GM06990 (cell line): Measurements from ENCODE around the gene NEDD4L.

Source experiments
- DNase-seq: peaks from one replicate; pipeline ENCODE4 v3.0.0-alpha.2; 2011; ENCODE audit not compliant: insufficient read length; ENCODE audit errors: extremely low read depth
- H3K27me3 ChIP-seq: replicated peaks from 2 replicates; pipeline ENCODE4 v1.6.0; 2011; ENCODE audit warnings: low read length; ENCODE audit not compliant: control insufficient read depth, insufficient read depth
- H3K36me3 ChIP-seq: 2 replicates; pipeline ENCODE4 v1.5.1; 2011; ENCODE audit warnings: low read length; ENCODE audit not compliant: control insufficient read depth, insufficient read depth
- H3K4me3 ChIP-seq: replicated peaks from 2 replicates; pipeline ENCODE4 v1.5.1; 2011; ENCODE audit warnings: low read depth, mild to moderate bottlenecking, control low read depth, low read length
- TF ChIP-seq, protein P1 (sequence below): IDR thresholded peaks from 2 replicates; pipeline ENCODE4 v1.5.1; 2011; ENCODE audit warnings: low read length, control low read depth, mild to moderate bottlenecking, inconsistent platforms; ENCODE audit not compliant: insufficient read depth, poor library complexity, severe bottlenecking

Gene NEDD4L

DNA sequence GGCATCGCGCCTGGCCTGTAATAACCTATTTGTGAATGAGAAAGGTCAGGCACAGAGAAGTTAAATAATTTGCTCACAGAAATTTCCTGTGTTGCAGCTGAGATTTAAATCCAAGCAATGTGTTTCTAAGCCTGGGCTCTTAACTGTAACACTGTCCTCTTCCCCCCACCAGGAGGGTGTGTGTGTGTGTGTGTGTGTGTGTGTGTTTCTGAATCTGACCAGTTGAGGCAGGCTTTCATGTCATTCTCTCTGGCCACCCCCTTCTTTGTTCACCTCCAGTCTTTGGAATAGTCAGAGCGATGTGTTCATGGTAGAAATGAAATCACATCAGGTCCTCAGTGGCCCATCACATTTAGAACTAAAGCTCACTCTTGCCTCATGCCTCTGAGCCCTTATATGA lies 81.2 kb downstream of the NEDD4L start:
- H3K4me3 ChIP-seq: no peak overlapping the region
- DNase-seq: no peak
- TF ChIP-seq, protein P1, sequence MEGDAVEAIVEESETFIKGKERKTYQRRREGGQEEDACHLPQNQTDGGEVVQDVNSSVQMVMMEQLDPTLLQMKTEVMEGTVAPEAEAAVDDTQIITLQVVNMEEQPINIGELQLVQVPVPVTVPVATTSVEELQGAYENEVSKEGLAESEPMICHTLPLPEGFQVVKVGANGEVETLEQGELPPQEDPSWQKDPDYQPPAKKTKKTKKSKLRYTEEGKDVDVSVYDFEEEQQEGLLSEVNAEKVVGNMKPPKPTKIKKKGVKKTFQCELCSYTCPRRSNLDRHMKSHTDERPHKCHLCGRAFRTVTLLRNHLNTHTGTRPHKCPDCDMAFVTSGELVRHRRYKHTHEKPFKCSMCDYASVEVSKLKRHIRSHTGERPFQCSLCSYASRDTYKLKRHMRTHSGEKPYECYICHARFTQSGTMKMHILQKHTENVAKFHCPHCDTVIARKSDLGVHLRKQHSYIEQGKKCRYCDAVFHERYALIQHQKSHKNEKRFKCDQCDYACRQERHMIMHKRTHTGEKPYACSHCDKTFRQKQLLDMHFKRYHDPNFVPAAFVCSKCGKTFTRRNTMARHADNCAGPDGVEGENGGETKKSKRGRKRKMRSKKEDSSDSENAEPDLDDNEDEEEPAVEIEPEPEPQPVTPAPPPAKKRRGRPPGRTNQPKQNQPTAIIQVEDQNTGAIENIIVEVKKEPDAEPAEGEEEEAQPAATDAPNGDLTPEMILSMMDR: no peak
- H3K36me3 ChIP-seq: no peaks in the 10 kb centered on the region
- H3K27me3 ChIP-seq: no peaks in the 10 kb centered on the region

DNA sequence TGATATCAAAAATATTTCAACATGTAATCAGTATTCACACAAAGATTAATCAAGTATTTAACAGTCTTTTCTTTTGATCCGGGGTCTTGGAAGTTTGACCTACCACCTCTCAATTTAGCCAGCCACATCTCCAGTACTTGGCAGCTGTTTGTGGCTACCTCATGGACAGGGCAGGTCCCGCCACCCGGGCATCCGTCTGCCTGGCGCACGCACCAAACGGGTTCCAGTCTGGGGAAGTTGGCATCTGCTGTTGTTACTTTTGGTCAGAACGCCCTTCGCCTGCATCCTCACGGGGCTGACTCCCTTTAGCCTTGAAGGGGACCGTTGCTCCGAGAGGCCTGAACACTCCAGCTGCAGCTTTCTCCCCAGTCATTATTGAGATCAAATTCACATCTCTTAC lies 81.7 kb downstream of the NEDD4L start:
- TF ChIP-seq, protein P1: no peak
- H3K36me3 ChIP-seq: no peaks in the 10 kb centered on the region
- DNase-seq: no peak
- H3K27me3 ChIP-seq: no peaks in the 10 kb centered on the region
- H3K4me3 ChIP-seq: no peak overlapping the region

DNA sequence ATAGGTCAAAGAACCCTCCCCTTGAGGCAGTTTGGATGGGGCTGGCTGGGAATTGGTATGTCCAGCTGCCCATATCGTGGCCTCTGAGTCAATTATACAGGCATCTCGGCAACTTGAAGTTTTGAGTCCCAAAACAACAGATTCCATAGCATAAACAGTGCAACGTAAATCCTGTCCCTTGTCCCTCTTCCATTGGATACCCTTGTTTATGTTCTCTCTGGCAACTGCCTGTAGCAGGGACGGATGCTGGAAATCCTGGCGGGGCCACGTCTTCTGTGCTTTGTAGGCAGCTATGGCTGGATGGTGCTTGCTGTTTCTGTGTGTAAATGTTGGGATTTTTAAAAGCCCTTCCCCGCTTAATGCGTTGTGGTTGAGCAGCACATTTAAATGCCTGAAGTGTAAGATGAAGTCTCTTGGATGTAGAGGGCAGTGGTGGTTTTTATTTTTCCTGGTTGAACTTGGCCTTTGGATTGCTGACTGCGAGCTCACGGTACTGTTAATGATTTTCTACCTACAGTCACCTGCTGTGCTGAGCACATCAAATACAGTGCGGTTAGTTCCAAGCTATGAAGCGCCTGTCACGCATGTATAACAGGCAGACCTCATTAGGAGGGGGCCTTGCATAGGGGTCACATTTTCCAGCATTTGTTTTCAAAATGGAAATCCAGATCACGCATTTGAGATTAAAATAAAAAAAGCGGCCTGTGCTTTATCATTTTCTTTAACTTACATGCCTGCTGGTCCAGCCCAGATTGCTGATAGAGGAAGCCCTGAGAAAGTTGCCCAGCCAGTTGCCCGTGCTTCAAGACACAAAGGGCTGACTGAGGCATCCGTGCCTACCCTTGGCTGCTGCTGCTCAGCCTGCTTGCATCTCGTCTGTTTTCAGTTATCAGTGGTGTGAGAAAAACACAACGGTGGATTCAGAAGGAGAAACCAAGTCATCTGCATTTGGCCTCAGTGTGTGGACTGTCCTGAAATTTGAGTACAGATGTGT lies 84.7 kb downstream of the NEDD4L start:
- DNase-seq: no peak
- Histone ChIP-seq H3K36me3 (no peaks in the 10 kb centered on the region), H3K4me3 (no peak overlapping the region), H3K27me3 (no peaks in the 10 kb centered on the region)
- TF ChIP-seq, protein P1: no peak

DNA sequence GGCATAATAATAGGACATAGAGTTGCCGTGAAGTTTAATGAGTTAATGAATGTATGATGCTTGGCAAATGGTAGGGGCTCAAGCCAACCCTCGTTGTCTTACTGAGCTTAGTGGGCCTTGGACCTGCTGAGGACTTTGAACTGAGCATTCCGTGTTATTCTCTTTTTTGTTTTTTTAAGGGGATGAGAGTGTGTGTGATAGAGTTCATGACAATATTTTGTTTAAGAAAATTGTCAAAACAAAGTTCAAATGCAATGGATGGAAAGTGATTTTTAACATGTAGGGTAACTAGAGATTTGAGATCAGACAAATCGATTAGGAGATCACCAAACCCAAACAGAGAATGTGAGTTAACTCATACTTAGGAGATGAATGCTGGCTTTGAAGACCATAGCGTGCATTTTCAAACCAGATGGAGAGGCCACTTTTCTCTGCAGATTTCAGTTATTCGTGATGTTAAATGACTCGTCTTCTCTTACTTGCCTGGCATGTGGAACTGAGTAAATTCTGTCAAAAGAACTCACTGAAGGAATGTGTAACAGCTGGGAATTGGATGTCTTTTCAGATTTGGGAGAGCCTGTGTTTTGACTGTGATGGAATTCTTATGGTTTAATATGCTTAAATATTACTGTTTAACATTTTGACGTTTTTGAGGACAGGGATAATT lies 88.7 kb downstream of the NEDD4L start:
- Histone ChIP-seq H3K4me3 (no peak overlapping the region), H3K36me3 (no peaks in the 10 kb centered on the region), H3K27me3 (no peaks in the 10 kb centered on the region)
- no peak for DNase-seq
- TF ChIP-seq, protein P1: no peak

DNA sequence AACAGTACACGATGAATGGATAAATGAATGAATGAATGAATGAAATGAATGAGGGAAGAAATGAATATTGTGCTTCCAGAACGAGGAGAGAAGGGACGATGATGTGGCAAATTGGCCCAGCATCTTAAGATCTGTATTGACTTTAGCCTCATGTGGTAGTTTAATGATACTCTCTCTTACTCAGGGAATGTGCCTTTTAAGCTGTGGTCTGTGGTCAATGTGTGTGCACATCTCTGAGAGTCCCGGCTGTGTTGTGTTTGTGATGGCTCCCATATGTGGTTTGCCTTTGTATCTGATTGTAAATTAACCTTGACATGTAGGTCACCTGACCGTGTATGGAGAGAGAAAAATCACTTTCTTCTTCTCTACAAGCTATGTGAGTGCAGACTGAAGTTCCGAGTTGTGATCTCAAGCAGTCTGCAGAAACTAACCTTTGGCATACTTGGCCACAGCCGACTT lies 91.2 kb downstream of the NEDD4L start:
- no peak for DNase-seq
- TF ChIP-seq, protein P1: no peak
- Histone ChIP-seq H3K36me3 (no peaks in the 10 kb centered on the region), H3K27me3 (no peaks in the 10 kb centered on the region), H3K4me3 (no peak overlapping the region)
